Activated CD4-positive, alpha-beta T cell treated with anti-CD3 and anti-CD28 coated beads for 24 hours (primary cell): ENCODE results near the gene PTPN4.
"Not testable (repeated sequence)": the region's sequence is repeated elsewhere in the genome, so short reads cannot be mapped to it uniquely, and the experiment has no call there.

ENCODE experiments used
- DNase-seq, 2 donors: peaks; one replicate each; pipeline ENCODE4 v3.0.0-alpha.2; 2020; ENCODE audit warnings: low read depth in 2 of 2

The PTPN4 gene

DNA sequence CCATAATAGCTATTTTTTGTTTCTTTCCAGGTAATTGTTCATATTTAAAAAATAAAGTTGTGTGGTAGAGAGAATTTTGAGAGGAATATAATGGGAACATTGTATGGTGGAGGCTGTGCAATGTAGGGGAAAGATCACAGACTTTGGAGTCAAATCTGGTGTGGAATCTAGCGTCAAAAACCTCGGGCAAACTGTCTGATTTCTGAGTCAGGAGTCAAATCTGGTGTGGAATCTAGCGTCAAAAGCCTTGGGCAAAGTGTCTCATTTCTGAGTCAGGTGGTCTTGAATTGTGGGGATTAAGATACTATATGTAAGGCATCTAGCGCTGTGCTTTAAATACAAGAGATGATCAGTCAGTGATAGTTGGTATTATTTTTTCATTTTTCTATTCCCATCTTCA is 5.1 kb downstream of the PTPN4 start:
- DNase-seq = no peak

- DNase-seq = no peak
Measured at GRCh38 chr2:119765433-119766002, 5.8 kb downstream of the PTPN4 start.

- DNase-seq = no peak
Measured at GRCh38 chr2:119766944-119767343, 7.2 kb downstream of the PTPN4 start.

- no peak for DNase-seq
Measured at GRCh38 chr2:119768742-119769141, 9.0 kb downstream of the PTPN4 start.

DNA sequence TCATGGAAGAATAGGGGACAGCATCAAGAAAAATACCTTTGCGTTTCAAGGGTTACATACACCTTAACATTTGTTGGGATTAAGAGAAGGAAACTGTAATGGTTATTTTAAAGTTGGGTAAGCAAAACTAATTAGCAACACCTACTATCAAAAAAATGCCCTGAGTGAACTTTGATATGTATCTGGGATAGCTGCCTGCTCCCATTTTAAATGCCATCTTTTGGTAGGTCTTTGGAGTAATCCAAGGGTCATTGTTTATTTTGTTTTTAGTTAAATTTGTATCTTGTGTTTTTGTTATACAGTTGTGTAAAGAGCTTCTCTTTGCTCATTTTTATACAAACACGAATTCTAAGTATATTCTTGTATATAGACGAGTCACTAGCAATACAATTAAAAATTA is 9.9 kb downstream of the PTPN4 start:
- DNase-seq = no peak

GRCh38 chr2:119771331-119771730 is 11.6 kb downstream of the PTPN4 start:
- no peak for DNase-seq

GRCh38 chr2:119772128-119772527 is 12.4 kb downstream of the PTPN4 start:
- DNase-seq = no peak

DNA sequence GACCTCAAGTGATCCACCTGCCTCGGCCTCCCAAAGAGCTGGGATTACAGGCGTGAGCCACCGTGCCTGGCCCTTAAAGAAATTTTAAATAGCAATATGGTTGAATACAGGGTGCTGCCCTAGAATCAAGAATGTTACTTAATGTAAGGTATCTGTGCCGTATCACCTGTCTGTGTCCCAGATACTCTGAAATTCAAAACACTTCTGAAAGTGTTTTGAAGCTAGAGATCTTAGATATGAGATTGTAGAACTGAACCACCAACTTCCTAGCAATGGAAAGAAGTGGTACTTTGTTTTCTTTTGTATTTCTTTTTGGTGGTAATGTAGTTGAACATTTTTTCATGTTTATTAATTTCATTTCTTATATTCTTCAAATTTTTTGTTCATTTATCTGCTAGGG is 13.0 kb downstream of the PTPN4 start:
- DNase-seq = no peak

DNA sequence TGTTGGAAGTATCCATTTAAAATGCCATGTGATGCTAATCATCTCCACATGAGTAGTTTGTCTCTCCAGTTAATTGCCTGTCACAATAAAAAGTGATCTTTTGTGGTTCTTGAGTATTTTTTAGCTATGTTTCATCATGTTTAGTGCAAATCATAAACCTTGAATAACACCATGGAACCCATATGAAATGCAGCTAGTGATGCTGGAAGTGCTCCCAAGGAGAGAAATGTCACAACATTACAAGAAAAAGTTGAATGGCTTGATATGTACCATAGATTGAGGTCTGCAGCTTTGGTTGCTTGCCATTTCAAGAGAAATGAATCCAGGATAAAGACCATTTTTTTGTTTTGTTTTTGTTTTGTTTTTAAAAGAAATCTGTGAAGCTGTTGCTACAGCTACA is 14.3 kb downstream of the PTPN4 start:
- DNase-seq = no peak

- no peak for DNase-seq
Measured at GRCh38 chr2:119775102-119775501, 15.4 kb downstream of the PTPN4 start.

DNA sequence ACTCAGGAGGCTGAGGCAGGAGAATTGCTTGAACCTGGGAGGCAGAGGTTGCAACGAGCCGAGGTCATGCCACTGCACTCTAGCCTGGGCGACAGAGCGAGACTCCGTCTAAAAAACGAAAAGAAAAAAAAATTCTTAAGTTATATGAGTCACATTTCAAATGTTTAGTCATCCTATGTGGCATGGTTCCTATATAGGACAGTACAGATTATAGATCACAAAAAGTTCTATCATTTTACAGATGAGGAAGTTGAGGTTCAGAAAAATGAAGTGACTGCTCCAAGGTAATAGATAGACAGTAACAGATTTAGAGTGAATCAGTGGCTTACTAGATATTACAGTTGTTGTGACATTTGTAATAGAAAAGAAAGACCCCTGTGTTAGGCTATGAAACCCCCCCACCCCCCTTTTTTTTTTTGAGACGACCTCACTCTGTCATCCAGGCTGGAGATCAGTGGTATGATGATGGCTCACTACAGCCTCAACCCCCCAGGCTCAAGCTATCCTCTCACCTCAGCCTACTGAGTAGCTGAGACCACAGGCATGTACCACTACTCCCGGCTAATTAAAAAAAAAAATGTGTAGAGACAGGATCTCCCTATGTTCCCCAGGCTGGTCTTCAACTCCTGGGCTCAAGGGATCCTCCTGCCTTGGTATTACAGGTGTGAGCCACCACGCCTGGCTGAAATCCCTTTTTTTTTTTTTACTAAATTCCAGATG is 22.7 kb downstream of the PTPN4 start:
- DNase-seq = no peak

DNA sequence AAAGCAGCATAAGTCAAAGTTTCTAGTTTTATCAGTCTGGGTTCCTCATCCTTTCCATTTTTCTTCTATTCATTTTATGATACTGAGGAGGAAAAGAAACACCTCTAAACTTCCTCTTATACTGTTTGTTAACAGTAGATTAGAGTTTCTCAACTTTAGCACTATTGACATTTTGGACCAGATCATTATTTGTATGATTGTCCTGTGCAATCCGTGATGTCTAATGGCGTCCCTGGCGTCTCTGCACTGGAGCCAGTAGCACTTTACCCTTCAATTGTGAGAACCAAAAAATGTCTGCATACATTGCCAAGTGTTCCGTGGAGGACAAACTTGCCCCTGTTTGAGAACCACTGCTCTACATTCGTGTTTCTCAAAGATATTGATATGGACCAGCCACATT is 25.2 kb downstream of the PTPN4 start:
- no peak for DNase-seq

- no peak for DNase-seq
Measured at GRCh38 chr2:119786295-119786694, 26.6 kb downstream of the PTPN4 start.

DNA sequence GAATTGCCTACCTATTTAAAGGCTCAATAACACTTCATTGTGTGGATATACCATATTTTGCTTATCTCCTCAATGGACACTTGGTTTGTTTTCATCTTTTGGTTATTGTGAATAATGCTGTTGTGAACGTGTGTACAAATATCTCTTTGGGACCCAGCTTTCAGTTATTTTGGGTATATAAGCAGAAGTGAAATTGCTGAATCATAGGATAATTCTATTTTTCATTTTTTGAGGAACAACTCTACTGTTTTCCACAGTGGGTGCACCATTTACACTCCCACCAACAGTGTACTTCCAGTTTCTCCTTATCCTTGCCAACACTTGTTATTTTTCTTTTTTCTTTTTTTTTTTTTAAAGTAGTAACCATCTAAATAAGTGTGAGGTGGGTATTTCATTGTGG is 29.0 kb downstream of the PTPN4 start:
- DNase-seq = no peak

GRCh38 chr2:119790466-119790865 is 30.7 kb downstream of the PTPN4 start:
- DNase-seq = no peak

DNA sequence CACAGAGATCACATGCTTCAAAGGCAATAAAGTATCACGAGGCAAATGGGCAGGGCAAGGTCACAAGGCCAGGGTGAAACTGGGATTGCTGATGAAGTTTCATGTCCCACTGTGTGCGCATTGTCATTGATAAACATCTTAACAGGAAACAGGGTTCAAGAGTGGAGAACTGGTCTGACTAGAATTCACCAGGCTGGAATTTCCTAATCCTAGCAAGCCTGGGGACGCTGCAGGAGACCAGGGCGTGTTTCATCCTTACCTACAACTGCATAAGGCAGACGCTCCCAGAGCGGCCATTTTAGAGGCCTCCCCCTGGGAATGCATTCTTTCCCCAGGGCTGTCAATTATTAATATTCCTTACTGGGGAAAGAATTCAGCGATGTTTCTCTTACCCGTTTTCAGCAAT is 33.2 kb downstream of the PTPN4 start:
- DNase-seq = no peak

DNA sequence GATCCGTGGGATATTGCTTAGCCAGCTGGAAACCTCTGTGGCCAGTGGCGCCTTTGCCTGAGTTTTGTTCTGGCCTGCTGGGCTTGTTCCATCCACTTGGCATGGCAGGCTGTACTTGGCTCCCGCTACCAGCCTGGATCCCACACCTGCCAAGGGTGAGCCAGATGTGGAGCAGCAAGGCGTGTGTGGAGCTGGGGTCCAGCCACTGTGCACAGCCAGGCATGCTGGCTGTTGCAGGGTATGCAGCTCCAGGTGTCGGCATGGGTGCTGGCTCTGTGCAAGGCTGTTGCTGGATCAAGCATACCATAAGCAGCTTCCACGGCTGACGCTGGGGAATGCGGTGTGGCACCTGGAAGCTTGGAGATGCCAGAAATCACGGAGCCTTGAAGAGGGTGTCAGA is 34.5 kb downstream of the PTPN4 start:
- no peak for DNase-seq

GRCh38 chr2:119795309-119796303 is 35.9 kb downstream of the PTPN4 start:
- no peak for DNase-seq

- no peak for DNase-seq
Measured at GRCh38 chr2:119800376-119800902, 40.7 kb downstream of the PTPN4 start.

GRCh38 chr2:119801040-119801439 is 41.3 kb downstream of the PTPN4 start:
- DNase-seq = no peak

GRCh38 chr2:119801989-119802388 is 42.3 kb downstream of the PTPN4 start:
- not testable (repeated sequence) for DNase-seq

- no peak for DNase-seq
Measured at GRCh38 chr2:119803101-119803500, 43.4 kb downstream of the PTPN4 start.
